Activated CD4-positive, alpha-beta T cell treated with anti-CD3 and anti-CD28 coated beads for 4 hours (primary cell): ENCODE results near the gene MYRF.

Experiments used
- DNase-seq, 2 donors: peaks; one replicate each; pipeline ENCODE4 v3.0.0-alpha.2; 2020

MYRF gene

DNA sequence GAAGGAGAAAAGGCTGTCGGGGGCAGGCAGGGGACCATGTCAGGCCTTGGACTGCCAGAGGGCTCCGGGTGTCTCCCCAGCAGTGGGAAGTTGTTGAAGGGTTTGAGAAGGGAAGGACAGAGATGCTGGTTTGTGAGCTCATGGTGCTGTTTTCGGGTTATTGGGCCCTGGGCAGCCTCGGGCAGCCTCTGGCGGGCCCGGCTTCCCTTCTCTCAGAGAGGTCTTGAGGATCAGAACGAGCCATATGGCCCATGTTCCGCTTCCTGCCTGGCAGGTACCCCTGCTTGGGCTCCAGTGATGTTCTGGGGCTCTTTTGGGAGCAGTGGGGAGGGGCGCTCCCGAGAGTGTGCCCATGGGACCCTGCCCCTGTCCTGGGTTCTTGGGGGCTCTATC is 9.8 kb downstream of the MYRF start:
- no peak for DNase-seq

DNA sequence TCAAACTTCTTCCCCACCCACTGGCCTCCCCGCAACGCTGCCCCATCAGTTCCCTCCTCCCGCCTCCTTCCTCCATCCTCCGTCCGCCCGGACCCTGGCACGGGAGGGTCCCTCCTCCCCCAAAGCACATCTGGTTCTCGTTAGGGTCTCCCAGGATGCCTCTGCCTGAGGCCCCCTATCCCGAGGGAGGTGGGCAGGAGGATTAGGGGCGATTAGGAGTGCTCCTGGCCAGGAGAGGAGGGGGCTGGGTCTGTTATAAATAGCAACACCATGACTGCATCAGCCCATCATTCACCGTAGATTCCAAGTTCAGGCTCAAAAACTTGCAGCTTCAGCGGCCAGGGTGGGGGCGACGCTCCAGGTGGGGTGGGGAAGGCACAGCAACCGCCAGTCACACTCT is 10.4 kb downstream of the MYRF start:
- DNase-seq: no peak

DNA sequence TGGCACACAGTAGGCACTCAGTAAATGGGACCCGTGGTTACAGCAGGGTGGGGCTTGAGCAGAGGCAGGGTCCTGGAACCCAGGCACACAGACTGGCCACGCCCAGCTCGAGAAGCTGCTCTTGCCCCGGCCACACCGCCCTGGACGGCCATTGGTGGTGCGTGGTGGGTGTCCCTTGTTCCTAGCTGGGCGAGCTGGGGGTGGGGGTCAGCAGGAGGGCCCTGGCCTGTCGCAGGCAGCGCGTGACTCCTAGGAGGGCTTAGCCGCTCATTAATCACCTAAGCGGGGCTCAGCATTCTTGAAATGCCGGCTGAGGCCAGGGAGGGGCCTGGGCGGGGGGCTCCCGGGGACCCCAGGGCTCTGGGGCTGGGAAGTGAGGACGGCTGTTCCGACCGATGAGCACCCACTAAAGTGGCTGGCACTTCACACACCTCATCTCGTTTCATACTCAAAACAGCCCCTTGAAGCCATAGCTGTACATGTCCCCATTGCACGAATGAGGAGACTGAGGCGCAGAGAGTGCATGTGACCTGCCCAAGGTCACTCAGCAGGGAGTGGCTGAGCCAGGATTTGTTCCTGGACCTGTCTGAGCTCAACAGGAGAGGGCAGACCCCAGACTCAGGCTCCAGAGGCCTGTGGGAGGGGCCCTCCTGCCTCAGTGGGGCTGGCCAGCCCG is 11.6 kb downstream of the MYRF start:
- no peak for DNase-seq

DNA sequence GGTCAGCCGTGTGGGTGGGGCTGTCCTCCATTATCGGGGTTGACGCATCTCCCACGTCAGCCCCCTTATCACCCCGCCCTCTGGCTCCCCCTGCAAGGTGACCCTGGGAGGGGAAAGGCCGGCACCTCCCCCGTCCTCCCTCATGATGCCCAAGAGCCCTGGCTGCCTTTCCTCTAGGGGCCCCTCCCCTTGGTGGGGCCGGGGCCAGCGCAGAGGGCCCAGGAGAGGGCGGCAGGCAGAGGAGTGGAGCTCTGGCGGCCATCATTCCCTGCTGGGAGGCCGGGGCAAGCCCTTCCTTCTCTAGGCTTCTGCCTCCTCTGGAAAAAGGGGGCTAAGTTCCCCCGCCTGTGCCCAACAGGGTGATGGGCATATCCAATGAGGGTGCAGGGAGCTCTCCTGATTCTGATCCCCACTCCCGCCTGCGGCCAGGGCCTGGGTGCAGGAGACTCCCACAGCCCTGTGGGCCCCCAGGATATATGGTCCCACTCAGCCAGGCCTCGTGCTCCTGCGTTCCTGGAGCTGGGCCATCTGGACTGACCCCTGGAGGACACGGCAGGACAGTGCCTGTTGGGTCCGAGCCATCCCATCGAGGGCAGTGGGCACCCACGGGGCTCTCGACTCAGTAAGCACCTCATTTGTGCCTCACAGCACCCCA is 12.3 kb downstream of the MYRF start:
- DNase-seq: no peak

DNA sequence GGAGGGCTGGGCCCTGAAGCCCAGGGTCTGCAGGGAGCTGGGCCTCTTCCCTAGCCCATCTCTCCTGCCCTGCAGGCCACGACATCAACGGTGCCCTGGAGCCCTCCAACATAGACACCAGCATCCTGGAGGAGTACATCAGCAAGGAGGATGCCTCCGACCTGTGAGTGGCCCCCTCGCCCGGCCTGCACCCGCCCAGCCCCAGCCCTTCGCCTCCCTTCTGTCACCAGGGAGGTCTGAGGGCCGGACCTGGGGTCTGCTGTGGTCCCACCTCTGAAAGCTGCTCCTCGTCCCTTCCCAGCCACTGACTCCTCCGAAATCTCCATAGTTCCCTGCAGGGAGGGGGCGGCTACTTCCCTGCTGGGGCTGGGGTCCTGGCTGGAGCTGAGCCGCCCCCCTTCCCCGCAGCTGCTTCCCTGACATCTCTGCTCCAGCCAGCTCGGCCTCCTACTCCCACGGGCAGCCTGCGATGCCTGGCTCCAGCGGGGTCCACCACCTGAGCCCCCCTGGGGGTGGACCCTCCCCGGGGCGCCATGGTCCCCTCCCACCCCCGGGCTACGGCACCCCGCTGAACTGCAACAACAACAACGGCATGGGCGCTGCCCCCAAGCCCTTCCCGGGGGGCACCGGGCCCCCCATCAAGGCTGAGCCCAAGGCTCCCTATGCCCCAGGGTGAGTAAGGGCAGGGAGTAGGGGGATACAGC is 13.3 kb downstream of the MYRF start:
- no peak for DNase-seq

DNA sequence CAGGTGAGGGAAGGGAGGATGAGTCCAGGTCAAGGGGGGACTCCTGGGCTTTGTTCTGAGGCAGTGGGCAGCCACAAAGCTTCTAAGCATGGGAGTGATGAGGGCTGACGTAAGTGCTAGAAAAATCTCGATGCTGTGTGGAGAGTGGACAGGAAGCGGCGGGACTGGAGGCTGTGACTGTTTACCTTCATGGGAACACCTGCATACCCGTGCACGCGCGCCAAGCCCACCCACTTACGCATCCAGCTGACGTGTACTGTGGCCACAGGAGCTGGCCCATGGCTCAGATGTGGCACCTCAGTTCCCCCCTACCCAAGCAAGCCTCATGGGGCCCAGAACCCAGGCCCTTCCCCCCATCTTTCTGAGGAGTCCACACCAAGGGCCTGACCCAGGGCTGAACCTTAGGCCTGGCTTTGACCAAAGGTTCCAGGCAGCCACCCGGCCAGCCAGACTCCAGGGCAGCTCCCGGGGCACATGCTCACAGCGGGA is 14.0 kb downstream of the MYRF start:
- DNase-seq: no peak

DNA sequence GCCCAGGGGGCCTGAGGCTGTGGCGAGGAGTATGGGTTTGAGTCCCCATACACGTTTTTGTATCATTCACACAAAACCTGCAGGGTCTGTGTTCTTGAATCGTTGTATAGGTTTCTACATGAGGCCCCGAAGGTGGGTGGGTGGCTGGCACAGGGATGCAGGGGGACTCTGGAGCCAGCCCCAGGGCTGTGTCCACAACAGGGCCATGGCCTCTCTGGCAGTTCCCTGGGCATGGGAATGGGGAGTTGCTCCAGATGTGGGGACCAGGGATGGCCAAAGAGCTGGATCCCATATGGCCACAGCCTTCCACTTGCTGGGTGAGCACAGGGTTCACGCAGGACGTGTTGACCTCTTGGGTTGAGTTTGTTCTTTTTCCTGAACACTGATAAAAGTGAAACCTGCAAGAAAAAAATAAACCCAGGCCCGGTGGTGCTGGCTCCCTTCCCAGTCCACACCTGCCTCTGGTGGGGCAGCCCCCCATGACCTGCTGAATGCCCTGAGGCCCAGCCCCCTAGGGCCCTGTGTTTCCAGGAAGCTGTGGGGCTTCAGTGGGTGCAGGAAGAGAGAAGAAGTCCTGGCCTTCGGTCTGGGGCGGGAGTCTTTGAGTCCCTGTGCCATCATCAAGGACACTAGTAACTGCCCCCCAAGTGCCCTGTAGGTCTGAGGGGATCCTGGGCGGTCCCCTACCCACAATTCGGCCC is 16.1 kb downstream of the MYRF start:
- no peak for DNase-seq

DNA sequence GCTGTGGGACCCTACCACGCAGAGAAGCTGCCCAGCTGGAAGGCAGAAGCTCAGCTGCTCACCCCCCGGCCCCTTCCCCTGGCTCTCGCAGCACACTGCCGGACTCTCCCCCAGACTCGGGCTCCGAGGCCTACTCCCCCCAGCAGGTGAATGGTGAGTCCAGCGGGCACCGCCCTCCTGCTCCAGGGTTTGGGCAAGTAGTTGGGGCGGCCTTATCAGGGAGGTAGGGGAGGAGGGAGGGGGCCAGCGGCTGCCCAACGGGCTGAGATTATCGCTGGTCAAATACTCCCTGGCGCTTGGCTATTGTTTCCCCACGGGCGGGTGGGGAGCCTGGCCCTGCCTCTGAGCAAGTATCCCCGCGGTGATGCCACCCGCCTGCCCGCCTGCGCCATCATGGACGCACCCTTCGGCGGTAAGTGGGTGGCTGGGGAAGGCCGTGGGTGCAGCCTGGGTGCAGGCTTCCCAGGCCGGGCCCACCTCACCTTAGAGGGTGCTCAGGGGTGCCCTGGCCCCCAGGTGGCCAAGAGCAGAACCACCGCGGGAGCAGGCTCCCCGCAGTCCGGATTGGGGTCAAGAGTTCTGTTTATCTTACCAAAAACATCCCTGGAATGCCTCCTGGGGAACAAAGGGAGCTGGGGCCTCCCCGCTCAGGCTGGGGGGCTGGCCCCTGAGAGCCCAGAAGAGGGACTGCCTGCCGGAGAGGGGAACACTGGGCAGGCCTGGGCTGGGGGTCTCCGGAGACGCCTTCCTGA is 16.9 kb downstream of the MYRF start:
- no peak for DNase-seq

DNA sequence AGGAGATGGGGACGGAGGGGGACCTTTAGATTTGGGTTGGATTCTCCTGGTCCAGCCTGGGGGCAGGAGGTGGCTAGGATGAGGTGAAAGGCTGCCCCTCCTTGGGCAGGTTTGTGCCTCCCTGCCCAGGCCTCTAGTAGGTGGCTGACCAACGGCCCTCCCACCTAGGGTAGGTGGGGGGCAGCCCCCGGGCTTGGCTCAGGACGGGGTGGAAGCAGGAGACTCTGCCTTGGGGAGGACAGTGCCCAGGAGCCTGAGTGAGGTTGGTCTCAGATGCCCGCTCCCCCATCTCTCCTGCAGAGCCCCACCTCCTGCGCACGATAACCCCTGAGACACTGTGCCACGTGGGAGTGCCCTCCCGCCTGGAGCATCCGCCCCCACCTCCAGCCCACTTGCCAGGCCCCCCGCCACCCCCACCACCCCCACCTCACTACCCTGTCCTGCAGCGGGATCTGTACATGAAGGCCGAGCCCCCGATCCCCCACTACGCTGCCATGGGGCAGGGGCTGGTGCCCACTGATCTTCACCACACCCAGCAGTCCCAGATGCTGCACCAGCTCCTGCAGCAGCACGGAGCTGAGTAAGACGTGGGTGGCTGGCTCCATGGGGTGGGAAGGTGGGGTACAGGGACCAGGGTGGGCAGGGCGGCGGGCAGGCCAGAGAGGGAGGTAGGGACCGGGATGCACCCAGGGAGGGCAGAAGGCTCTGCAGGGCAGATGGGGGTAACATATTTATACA is 17.7 kb downstream of the MYRF start:
- no peak for DNase-seq

DNA sequence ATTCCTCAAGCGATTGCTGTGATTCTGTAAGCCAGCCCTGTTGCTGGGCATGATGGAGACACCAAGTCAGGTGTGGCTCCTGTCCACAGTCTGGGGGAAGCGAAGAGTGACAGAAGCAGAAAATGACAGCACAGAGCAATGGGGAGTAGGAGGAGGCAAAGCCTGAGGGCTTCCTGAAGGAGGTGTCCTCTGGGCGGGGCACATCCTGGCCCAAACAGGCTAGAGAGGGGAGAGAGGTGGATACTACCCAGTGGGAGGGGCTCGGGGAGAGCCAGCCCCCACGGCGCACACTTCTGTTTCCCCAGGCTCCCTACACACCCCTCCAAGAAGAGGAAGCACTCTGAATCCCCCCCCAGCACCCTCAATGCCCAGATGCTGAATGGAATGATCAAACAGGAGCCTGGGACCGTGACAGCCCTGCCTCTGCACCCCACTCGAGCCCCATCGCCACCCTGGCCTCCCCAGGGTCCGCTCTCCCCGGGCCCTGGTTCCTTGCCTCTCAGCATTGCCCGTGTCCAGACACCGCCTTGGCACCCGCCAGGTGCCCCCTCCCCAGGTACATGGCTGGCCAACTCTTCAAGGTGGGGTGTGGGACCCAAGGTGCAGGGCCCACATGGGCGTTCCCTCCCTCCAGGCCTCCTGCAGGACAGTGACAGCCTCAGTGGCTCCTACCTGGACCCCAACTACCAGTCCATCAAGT is 18.9 kb downstream of the MYRF start:
- no peak for DNase-seq

DNA sequence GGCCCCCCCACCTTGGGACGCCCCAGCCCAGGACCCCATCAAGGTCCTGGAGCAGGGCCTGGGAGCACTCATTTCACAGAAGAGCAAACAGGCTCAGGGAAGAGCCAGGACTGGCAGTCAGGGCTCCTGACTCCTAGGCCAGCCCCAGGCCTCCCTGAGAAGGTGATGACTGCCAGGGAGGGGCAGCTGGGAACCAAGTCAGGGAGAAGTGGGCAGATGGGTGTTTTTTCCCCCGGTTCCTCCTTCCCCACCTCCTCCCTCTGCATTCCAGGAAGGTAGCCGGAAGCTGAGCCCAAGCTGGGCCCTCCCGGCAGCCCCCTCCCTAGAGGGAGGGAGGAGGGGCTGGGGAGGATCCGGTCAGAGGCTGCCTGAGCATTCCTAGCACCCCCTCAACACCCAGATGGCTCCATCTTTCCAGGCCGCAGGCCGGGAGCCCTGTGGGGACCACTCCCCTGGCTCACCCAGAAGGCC is 19.6 kb downstream of the MYRF start:
- no peak for DNase-seq

DNA sequence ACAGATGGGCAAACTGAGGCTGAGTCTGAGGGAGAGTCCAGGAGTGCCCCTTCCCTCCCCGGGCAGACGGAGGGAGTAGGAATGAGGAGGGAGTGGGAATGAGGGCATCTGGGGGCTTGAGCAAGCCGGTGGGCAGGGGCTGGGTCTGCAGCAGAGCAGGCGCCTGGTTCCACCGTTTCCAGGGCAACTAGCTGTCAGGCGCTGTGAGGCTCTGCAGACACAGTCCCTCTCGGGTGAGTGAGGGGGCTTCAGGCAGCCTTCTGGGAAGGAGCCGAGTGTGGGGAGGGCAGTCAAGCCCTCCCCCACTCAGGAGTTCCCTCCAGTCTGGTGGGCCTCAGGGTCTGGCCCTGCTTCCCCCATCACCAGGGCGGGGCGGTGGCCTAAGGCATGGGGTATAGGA is 20.9 kb downstream of the MYRF start:
- no peak for DNase-seq

DNA sequence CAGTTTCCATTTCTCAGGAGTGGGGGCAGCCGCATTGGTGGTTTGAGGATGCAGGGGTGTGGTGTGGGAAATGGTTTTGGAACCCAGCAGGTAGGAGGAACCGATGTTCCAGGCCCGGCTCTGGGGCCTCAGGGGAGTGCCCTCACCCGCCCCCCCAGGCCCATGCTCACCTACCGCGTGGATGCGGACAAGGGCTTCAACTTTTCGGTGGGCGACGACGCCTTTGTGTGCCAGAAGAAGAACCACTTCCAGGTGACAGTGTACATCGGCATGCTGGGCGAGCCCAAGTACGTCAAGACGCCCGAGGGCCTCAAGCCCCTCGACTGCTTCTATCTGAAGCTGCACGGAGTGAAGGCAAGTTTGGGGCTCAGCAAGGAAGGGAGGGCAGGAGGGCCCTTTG is 21.4 kb downstream of the MYRF start:
- DNase-seq: no peak

DNA sequence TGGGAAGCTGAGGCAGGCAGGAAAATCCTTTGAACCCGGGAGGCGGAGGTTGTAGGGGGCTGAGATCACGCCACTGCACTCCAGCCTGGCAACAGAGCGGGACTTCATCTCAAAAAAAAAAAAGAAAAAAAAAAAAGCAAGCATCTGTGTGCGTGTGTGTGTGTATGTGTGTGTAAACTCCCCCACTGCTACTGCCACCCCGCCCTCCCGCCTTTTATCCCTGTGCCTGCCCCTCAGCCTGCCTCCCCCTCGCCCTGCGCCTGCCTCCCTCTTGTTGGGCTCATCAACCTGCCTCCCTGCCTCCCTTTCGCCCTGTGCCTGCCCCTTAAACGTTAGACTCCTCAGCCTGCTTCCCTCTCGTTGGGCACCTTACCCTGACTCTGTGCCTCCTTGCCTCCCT is 22.0 kb downstream of the MYRF start:
- DNase-seq: no peak

DNA sequence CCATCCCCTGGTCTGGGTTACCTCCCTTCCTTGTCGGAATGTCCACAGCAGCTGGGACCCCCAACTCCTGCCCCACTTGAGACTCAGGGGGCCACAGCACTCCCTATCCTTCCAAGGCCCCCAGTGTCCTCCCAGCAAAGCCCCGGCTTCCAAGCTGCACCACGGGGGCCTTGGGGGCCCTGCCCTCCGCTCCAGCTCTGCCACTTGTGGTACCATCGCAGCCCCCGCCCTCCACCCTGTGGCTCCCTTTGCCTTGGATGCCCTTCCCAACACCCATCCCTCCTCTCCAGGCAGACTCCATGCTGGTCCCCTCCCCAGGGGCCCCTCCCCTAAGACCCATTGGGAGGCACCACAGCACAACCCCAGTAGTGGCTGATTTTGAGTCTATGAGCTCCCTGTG is 22.7 kb downstream of the MYRF start:
- DNase-seq: no peak

DNA sequence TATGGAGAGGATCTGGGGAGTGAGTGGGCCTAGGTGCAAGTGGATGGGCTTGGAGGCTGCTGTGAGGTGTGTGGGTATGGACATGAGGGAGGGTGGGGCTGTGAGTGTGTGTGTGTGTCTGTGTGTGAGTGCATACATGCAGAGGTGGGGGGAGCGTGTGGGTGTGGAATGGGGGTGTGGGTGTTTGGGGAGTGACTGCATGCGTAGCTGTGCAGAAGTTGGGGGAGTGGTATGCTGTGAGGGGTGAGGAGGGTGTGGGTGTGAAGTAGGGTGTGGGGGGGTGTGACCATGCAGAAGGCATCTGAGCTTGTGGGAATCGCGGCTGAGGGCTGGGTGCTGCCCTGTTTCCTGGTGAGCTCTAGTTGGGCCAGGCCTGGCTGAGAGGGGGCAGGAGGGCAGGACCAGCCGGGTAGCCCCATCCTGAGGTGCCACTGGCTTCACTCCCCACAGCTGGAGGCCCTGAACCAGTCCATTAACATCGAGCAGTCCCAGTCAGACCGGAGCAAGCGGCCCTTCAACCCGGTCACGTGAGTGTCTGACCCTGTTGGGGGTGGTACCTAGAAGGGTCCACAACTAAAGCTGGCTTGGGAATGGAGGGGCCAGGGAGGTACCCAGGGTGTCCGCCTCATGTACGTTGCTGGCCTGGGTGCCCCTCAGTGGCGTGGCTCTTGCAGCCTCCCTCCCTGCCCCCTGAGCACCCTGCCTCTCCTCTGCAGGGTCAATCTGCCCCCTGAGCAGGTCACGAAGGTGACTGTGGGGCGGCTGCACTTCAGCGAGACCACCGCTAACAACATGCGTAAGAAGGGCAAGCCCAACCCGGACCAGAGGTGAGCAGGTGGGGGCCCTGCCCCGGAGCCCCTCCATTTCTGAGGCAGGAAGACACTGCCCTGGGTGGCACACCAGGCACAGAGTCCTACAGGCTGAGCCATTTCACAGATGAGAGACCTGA is 23.4 kb downstream of the MYRF start:
- DNase-seq: peak in 1 of 2 donors; percentile 13

DNA sequence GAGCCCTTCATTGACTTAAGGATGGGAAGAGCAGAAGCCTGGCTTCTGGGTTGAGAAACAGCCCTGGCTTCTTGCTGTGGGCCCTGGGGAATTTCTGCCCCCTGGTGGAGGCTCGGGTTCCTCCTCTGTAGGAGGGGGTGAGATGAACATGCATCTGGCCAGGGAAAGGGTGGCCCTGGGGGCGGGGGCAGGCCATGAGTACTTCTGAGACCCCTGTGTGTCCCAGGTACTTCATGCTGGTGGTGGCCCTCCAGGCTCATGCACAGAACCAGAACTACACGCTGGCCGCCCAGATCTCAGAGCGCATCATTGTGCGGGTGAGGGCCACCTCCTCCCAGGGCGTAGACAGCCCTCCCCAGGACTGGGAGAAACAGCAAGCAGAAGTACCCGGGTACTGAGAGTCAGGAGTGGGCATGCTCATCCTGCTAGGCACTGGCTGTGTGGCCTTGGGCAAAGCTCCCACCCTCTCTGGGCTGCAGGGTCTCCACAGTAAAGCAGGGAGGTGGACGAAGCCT is 24.2 kb downstream of the MYRF start:
- DNase-seq: peak; percentile 31 to 55

DNA sequence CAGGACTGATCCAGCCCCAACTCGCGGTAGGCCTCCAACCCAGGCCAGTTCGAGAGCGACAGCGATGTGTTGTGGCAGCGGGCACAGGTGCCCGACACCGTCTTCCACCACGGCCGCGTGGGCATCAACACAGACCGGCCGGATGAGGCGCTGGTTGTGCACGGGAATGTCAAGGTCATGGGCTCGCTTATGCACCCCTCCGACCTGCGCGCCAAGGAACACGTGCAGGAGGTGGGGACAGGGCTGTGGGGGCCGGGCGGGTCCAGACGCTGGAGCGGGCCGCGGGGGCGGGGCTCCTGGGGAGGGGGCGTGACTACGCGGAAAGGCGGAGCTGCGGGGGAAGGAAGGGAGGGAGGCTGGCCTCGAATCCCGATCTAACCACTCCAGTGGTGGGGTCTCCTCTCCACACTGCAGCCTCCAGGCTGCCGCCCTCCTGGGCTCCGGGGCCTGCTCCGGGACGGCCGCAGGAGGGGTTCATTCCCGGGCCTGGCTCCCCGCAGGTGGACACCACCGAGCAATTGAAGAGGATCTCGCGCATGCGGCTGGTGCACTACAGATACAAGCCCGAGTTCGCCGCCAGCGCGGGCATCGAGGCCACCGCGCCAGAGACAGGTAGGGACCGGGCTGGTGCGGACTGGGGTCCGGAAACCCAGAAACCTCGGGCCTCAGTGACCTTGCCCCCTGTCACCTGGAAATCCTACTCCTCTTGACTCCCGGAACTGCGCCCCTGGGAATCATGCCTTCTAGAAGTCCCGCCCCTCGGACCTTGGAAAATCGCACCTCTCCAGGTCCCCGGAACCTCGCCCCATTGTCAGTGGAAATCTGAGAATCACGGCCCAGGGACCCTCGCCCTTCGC is 25.0 kb downstream of the MYRF start:
- DNase-seq: peak; percentile 54 to 67

DNA sequence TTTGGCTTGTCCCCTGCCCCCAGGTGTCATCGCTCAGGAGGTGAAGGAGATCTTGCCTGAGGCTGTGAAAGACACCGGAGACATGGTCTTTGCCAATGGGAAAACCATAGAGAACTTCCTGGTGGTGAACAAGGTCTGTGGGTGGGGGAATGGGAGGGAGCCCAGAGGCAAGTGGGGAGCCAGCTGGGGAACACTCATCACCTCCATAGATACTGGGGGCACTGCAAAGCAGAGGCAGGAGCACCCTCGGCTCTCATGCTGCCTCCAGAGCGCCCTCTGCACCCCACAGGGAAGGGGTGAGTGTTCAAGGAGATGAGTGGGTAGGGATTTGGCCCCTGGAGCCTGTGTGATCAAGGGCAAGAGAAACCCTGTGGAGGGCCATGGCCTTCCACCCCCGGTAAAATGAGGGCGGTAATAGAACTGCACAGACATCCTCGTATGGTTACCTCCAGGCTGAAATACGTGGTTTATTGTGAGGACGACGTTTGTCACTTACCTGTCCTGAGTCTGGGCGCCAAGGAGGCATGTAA is 26.0 kb downstream of the MYRF start:
- DNase-seq: no peak
